PC-3 (cell line): ENCODE data around the gene WNT3. TPM values are rescaled to one million over a fixed set of nuclear protein-coding genes. Genes with fewer than 3 reads are reported as not detected.

Experiments
- ATAC-seq: fragments of 200-7000 bp; cut with Tn5 transposase; 2 replicates; pipeline ENCODE4 v1.9.1; 2020; ENCODE audit warnings: mild to moderate bottlenecking, moderate library complexity
- BruUV-seq: library from RNA; stranded (reverse); fragments of 400-500 nt; replicated peaks from 2 replicates; lab custom pipeline; 2021; lab: Mats Ljungman, UMichigan
- CTCF ChIA-PET: fragments of 300-600 bp; sonication (Branson Sonifier 250); formaldehyde crosslinking; loops from one replicate; lab custom pipeline; 2022; ENCODE audit warnings: antibody characterized with exemption; lab: Charles Lee
- POLR2A ChIA-PET: fragments of 300-600 bp; sonication (Branson Sonifier 250); formaldehyde crosslinking; loops from one replicate; lab custom pipeline; 2022; ENCODE audit warnings: antibody characterized with exemption; ENCODE audit not compliant: unreplicated experiment; lab: Charles Lee
- DNase-seq: peaks from one replicate; pipeline ENCODE4 v3.0.0-alpha.2; 2015
- H2AFZ ChIP-seq: fragments of 300-600 bp; sonication (generic); 2 replicates; pipeline ENCODE4 v1.6.0; 2016; ENCODE audit warnings: antibody characterized with exemption, low read length
- H3F3A ChIP-seq: fragments of 300-600 bp; sonication (generic); one replicate; pipeline ENCODE4 v1.6.0; 2017; ENCODE audit warnings: antibody characterized with exemption, low read length, control low read depth, mild to moderate bottlenecking; ENCODE audit not compliant: unreplicated experiment
- H3K27ac ChIP-seq: fragments of 300-600 bp; sonication (generic); 2 replicates; pipeline ENCODE4 v1.5.1; 2016; ENCODE audit warnings: mild to moderate bottlenecking, low read length
- H3K27me3 ChIP-seq: fragments of 300-600 bp; sonication (generic); 2 replicates; pipeline ENCODE4 v1.6.1; 2016; ENCODE audit warnings: low read length, mixed read lengths
- H3K36me3 ChIP-seq: fragments of 300-600 bp; sonication (generic); 2 replicates; pipeline ENCODE4 v1.6.1; 2016; ENCODE audit warnings: low read depth, mixed run types, low read length, mixed read lengths
- H3K4me1 ChIP-seq: fragments of 300-600 bp; sonication (generic); 2 replicates; pipeline ENCODE4 v1.5.1; 2016; ENCODE audit warnings: low read length; ENCODE audit not compliant: insufficient read depth
- H3K4me2 ChIP-seq: fragments of 300-600 bp; sonication (generic); 2 replicates; pipeline ENCODE4 v1.6.0; 2016; ENCODE audit warnings: low read length
- H3K4me3 ChIP-seq: fragments of 300-600 bp; sonication (generic); 2 replicates; pipeline ENCODE4 v1.5.1; 2016; ENCODE audit warnings: mild to moderate bottlenecking, low read length, mixed read lengths
- H3K79me2 ChIP-seq: fragments of 300-600 bp; sonication (generic); 2 replicates; pipeline ENCODE4 v1.6.1; 2017; ENCODE audit warnings: low read length, mixed read lengths
- H3K9ac ChIP-seq: fragments of 300-600 bp; sonication (generic); 2 replicates; pipeline ENCODE4 v1.6.0; 2016; ENCODE audit warnings: mild to moderate bottlenecking, low read length
- H3K9me2 ChIP-seq: fragments of 300-600 bp; sonication (generic); replicated peaks from 2 replicates; pipeline ENCODE4 v1.6.1; 2016; ENCODE audit warnings: mixed run types, low read length, mixed read lengths
- H3K9me3 ChIP-seq: fragments of 300-600 bp; sonication (generic); 2 replicates; pipeline ENCODE4 v1.6.1; 2016; ENCODE audit warnings: low read length, mixed read lengths
- H4K20me1 ChIP-seq: fragments of 300-600 bp; sonication (generic); 2 replicates; pipeline ENCODE4 v1.6.1; 2016; ENCODE audit warnings: low read length, mixed read lengths
- CTCF ChIP-seq: fragments of 300-600 bp; sonication (generic); conservative IDR thresholded peaks from 2 replicates; pipeline ENCODE4 v1.5.1; 2017; ENCODE audit warnings: antibody characterized with exemption, low read depth, mild to moderate bottlenecking, low read length
- EZH2 ChIP-seq: fragments of 300-600 bp; sonication (generic); IDR thresholded peaks from one replicate; pipeline ENCODE4 v1.6.1; 2017; ENCODE audit warnings: antibody characterized with exemption, mild to moderate bottlenecking, low read length; ENCODE audit not compliant: unreplicated experiment
- EZH2phosphoT487 ChIP-seq: fragments of 300-600 bp; sonication (generic); IDR thresholded peaks from 2 replicates; pipeline ENCODE4 v1.6.1; 2018; ENCODE audit warnings: mild to moderate bottlenecking, antibody characterized with exemption, low read length, borderline replicate concordance
- intact Hi-C: fragments of 100-400 bp; cut with micrococcal nuclease; formaldehyde crosslinking; loops from 2 replicates; pipeline ENCODE4 v1.9.0; 2023
- total RNA-seq: library from RNA; depleted of rRNA; stranded (reverse); fragments of >200 nt; gene quantifications from 2 replicates; pipeline ENCODE4 v1.2.3, GENCODE V29; 2014

WNT3 gene
- total RNA-seq, 1 experiment from 2014 or later = 4.9 TPM

GRCh38 chr17:46730679-46731078, 87.8 kb downstream of the WNT3 start:
- Histone ChIP-seq H3K36me3 (peaks cover 11% of the 10 kb centered on the region; the same call in 1 of the 2 replicates), H3K4me1 (peaks cover 27% of the 10 kb centered on the region), H4K20me1 (no peaks in the 10 kb centered on the region), H3K79me2 (no peaks in the 10 kb centered on the region), H3K27ac (no peak overlapping the region), H3K4me3 (no peak overlapping the region), H3F3A (no peaks in the 10 kb centered on the region), H3K9ac (no peak overlapping the region), H3K9me2 (no peaks in the 10 kb centered on the region), H3K4me2 (no peak overlapping the region), H3K9me3 (no peaks in the 10 kb centered on the region), H2AFZ (no peak overlapping the region), H3K27me3 (no peaks in the 10 kb centered on the region)
- DNase-seq (no peak), ATAC-seq (no peak)
- CTCF ChIA-PET = no interaction called here
- intact Hi-C loops = no loop called here
- TF ChIP-seq EZH2phosphoT487 (no peak), CTCF (no peak), EZH2 (no peak)
- POLR2A ChIA-PET = interaction anchor here (0.5 kb wide), 1 partner anchor 23 kb away, joined by 3 read pairs; no protein-coding TSS in a partner anchor
- BruUV-seq = no TSS peak

GRCh38 chr17:46730026-46730425, 88.5 kb downstream of the WNT3 start:
- Histone ChIP-seq H3K9ac (no peak overlapping the region), H3K27me3 (no peaks in the 10 kb centered on the region), H3K79me2 (no peaks in the 10 kb centered on the region), H3K9me2 (no peaks in the 10 kb centered on the region), H4K20me1 (no peaks in the 10 kb centered on the region), H3F3A (no peaks in the 10 kb centered on the region), H3K4me3 (no peak overlapping the region), H2AFZ (no peak overlapping the region), H3K4me1 (peaks cover 27% of the 10 kb centered on the region), H3K9me3 (no peaks in the 10 kb centered on the region), H3K4me2 (no peak overlapping the region), H3K36me3 (peaks cover 11% of the 10 kb centered on the region; the same call in 1 of the 2 replicates), H3K27ac (no peak overlapping the region)
- ChIA-PET POLR2A (no interaction called here), CTCF (no interaction called here)
- DNase-seq (no peak), ATAC-seq (no peak)
- TF ChIP-seq CTCF (no peak), EZH2phosphoT487 (no peak), EZH2 (no peak)
- BruUV-seq = no TSS peak
- intact Hi-C loops = no loop called here

GRCh38 chr17:46727572-46728348, 90.7 kb downstream of the WNT3 start:
- no peaks in the 10 kb centered on the region for H4K20me1 ChIP-seq
- TF ChIP-seq EZH2 = no peak
- no peak for TF ChIP-seq CTCF
- TF ChIP-seq EZH2phosphoT487 = no peak
- no peaks in the 10 kb centered on the region for H3K9me3 ChIP-seq
- H2AFZ ChIP-seq = no peak overlapping the region
- H3K36me3 ChIP-seq = peaks cover 5% of the 10 kb centered on the region; the same call in 1 of the 2 replicates
- peaks cover 8% of the 10 kb centered on the region for H3K4me1 ChIP-seq
- BruUV-seq = no TSS peak
- peak; percentile 74 for ATAC-seq
- no peaks in the 10 kb centered on the region for H3K27me3 ChIP-seq
- H3F3A ChIP-seq = no peaks in the 10 kb centered on the region
- H3K4me3 ChIP-seq = no peak overlapping the region
- H3K9me2 ChIP-seq = no peaks in the 10 kb centered on the region
- no peak overlapping the region for H3K27ac ChIP-seq
- H3K4me2 ChIP-seq = 0 out of 2 replicates have a peak overlapping the region, but pooled peaks have one; percentile 5
- no peaks in the 10 kb centered on the region for H3K79me2 ChIP-seq
- DNase-seq = peak; percentile 61
- POLR2A ChIA-PET = no interaction called here
- intact Hi-C loops = no loop called here
- CTCF ChIA-PET = no interaction called here
- H3K9ac ChIP-seq = no peak overlapping the region
